DOHH2 (cell line): ENCODE measurements around the gene TNFRSF21.

Experiments
- CTCF ChIP-seq: fragments of 200-600 bp; sonication (generic); IDR thresholded peaks from one replicate; pipeline ENCODE4 v1.5.1; 2014; ENCODE audit warnings: antibody characterized with exemption, mild to moderate bottlenecking, low read depth, low read length; ENCODE audit not compliant: poor library complexity, severe bottlenecking
- EZH2phosphoT487 ChIP-seq: fragments of 200-600 bp; sonication (generic); IDR thresholded peaks from 2 replicates; pipeline ENCODE4 v1.6.1; 2017; ENCODE audit warnings: borderline replicate concordance, mild to moderate bottlenecking, antibody characterized with exemption, low read length, moderate library complexity, mixed read lengths

GRCh38 chr6:47267301-47267700 is 42.4 kb downstream of the TNFRSF21 start:
- TF ChIP-seq CTCF (no peak), EZH2phosphoT487 (no peak)
